Keratinocyte (primary cell): ENCODE measurements around the gene TOMM6.

Experiments
- EZH2 ChIP-seq: IDR thresholded peaks from one replicate; pipeline ENCODE4 v1.6.1; 2012; ENCODE audit warnings: inconsistent platforms, mild to moderate bottlenecking, low read length, moderate library complexity
- TF ChIP-seq, protein P1 (sequence below), 3 experiments: IDR thresholded peaks in 1 of 3; conservative IDR thresholded peaks in 1 of 3; optimal IDR thresholded peaks in 1 of 3; 2 replicates in 2 of 3; 3 replicates in 1 of 3; pipeline versions ENCODE3 to v1.5.1; 2011; ENCODE audit warnings: low read length in 3 of 3, mild to moderate bottlenecking in 3 of 3, moderate library complexity in 2 of 3, control low read depth in 1 of 3, inconsistent platforms in 1 of 3; ENCODE audit not compliant: insufficient read depth in 2 of 3; ENCODE audit errors: extremely low read depth in 1 of 3

- no peak for TF ChIP-seq EZH2
- TF ChIP-seq, protein P1, sequence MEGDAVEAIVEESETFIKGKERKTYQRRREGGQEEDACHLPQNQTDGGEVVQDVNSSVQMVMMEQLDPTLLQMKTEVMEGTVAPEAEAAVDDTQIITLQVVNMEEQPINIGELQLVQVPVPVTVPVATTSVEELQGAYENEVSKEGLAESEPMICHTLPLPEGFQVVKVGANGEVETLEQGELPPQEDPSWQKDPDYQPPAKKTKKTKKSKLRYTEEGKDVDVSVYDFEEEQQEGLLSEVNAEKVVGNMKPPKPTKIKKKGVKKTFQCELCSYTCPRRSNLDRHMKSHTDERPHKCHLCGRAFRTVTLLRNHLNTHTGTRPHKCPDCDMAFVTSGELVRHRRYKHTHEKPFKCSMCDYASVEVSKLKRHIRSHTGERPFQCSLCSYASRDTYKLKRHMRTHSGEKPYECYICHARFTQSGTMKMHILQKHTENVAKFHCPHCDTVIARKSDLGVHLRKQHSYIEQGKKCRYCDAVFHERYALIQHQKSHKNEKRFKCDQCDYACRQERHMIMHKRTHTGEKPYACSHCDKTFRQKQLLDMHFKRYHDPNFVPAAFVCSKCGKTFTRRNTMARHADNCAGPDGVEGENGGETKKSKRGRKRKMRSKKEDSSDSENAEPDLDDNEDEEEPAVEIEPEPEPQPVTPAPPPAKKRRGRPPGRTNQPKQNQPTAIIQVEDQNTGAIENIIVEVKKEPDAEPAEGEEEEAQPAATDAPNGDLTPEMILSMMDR (optimal IDR thresholded peaks at IDR 0.05 in 1 of 3, IDR thresholded peaks at IDR 0.05 in 1 of 3, conservative IDR thresholded peaks at IDR 0.05 in 1 of 3; ENCODE audit: extremely low read depth in 1 of 3, insufficient read depth in 2 of 3, low read length in 3 of 3): no peak
Observed at GRCh38 chr6:41775293-41775882, 12.1 kb upstream of the TOMM6 start.
